H7 (cell line): ENCODE data around the gene CYP1A1. TPM values are rescaled to one million over a fixed set of nuclear protein-coding genes. Genes with fewer than 3 reads are reported as not detected.
A peak's percentile ranks its signal among the peaks of the same experiment; 100 is the strongest.

Experiments
- DNase-seq: peaks from one replicate; pipeline ENCODE4 v3.0.0; 2012
- H3K27me3 ChIP-seq: 2 replicates; pipeline ENCODE4 v1.6.0; 2011; ENCODE audit warnings: mild to moderate bottlenecking, low read length; ENCODE audit not compliant: control insufficient read depth, insufficient read depth
- H3K36me3 ChIP-seq: replicated peaks from 2 replicates; pipeline ENCODE4 v1.5.1; 2011; ENCODE audit warnings: low read length; ENCODE audit not compliant: control insufficient read depth, insufficient read depth
- H3K4me3 ChIP-seq: 2 replicates; pipeline ENCODE4 v1.5.1; 2011; ENCODE audit warnings: low read depth, mild to moderate bottlenecking, control low read depth, low read length, moderate library complexity; ENCODE audit not compliant: insufficient read depth
- total RNA-seq: library from RNA; depleted of rRNA; stranded (reverse); fragments of >200 nt; shearing (Covaris generic); gene quantifications from 2 replicates; pipeline ENCODE4 v1.2.3, GENCODE V29; 2014; rRNA removed

CYP1A1 gene
- 0.45 and 0.78 TPM in 2 replicates for total RNA-seq

DNA sequence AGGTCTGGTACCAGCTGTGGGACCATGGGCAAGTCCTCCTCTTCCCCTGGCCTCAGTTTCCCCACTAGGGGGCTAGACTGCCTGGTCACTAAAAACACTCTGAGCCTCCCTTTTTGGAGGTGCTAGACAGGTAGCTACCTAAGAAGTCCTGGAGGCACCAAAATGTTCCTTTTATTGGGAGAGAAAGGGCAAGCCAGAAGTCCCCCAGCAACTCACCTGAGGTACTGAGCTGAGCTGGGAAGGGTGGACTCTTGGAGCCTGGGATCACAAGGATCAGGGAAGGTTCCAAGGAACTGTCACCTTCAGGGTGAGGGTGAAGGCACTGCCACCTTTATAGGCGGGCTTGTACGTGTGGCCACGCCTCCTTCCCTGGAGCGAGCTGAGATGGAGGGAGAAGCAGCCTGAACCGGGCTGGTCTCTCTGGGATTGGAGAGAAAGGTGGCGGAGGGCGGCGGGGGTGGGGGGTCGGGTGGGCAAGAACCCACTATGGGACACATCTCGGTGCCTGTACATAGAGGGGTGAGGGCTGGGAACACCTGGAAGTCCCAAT is at the start of gene CYP1A1:
TSS of gene CYP1A1 (minus strand) at position 304 of the 550 bp plus-strand sequence. CDS start 2,431 bp downstream, outside the sequence.
- H3K36me3 ChIP-seq, result no peaks in the 10 kb centered on the region
- DNase-seq, result peak; percentile 75
- H3K4me3 ChIP-seq, result peak within 1 kb of the TSS; percentile 61
- H3K27me3 ChIP-seq, result peaks cover 30% of the 10 kb centered on the region

DNA sequence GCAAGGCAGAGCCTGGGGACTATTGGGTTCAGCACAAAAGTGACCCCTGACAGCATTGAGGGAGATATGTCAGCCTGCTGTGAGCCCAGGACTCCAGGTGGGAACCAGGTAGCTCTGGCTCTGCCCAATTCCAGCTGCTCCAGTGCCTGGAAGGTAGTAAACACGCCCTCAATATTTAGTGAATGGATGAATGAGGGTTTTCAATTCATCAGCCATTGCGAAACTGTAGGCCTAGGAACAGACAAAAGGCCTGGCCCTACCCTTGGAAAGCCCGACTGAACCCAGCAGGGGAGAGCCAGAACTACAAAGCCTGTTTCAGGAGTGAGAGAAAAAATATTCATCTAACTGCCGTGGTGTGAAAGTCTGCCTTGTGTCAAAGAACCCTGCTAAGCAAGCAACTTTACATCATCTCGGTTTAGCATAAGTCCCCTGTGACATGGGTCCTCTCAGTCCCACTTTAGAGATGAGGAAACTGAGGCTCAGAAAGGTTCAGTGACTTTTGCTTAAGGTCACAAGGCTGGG is 48.5 kb upstream of the CYP1A1 start:
- DNase-seq, result peak; percentile 79

DNA sequence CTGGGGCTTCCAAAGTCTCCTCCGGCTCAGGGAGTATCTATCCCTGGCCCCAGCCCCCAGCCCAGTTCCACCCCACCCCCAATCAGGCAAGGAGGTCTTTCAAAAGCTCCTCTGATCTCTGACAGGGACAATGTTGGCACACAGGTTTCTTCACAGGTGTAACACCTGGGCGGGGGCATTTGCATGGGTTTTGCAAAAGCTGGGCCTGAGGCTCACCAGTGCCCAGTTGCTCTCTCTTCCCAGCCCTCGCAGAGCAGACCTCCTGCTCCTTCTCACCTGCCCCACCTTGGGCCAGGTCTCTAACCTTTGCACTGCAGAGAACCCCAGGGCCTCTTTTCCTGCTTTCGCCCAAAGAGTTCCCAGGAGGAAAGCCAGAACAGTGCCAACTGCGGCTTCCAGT is 48.0 kb upstream of the CYP1A1 start:
- Histone ChIP-seq H3K4me3 (no peak overlapping the region), H3K27me3 (no peaks in the 10 kb centered on the region; the same call in 1 of the 2 replicates), H3K36me3 (no peaks in the 10 kb centered on the region)
- no peak for DNase-seq

More for the DNA sequence above, 48.5 kb upstream of the CYP1A1 start:
- no peaks in the 10 kb centered on the region for H3K36me3 ChIP-seq
- H3K4me3 ChIP-seq, result no peak overlapping the region
- H3K27me3 ChIP-seq, result no peaks in the 10 kb centered on the region; the same call in 1 of the 2 replicates

GRCh38 chr15:74770211-74770903 is 45.0 kb upstream of the CYP1A1 start:
- H3K36me3 ChIP-seq, result no peaks in the 10 kb centered on the region

DNA sequence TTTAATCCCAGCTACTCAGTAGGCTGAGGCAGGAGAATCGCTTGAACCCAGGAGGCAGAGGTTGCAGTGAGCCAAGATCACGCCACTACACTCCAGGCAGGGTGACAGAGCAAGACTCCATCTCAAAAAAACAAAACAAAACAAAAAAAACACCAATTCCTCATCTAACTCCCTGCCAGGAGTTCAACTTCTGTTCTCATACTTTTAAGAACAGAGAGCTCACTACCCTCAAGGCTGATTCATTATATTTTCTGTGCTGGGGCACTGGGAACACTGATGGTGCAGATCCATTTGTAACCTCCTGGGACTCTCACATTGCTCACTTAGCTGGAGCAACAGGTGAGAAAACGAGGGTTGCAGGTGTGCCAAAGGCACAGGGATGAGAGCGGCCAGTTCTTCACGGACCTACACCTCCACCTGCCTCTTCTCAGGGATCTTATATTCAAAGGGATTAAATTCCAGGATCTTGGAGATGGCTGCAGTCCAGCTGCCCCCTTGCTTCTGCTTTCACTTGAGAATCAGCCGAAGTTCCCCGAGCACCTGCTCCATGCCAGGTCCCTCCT is 44.2 kb upstream of the CYP1A1 start:
- no peak overlapping the region for H3K4me3 ChIP-seq
- no peaks in the 10 kb centered on the region for H3K36me3 ChIP-seq
- H3K27me3 ChIP-seq, result no peaks in the 10 kb centered on the region
- DNase-seq, result no peak

More at GRCh38 chr15:74770211-74770903, 45.0 kb upstream of the CYP1A1 start:
- Histone ChIP-seq H3K27me3 (no peaks in the 10 kb centered on the region; the same call in 1 of the 2 replicates), H3K4me3 (no peak overlapping the region)
- no peak for DNase-seq

- H3K27me3 ChIP-seq, result no peaks in the 10 kb centered on the region
- peak; percentile 91 for DNase-seq
- H3K4me3 ChIP-seq, result no peak overlapping the region
- no peaks in the 10 kb centered on the region for H3K36me3 ChIP-seq
Observed at GRCh38 chr15:74768771-74769342, 43.5 kb upstream of the CYP1A1 start.

DNA sequence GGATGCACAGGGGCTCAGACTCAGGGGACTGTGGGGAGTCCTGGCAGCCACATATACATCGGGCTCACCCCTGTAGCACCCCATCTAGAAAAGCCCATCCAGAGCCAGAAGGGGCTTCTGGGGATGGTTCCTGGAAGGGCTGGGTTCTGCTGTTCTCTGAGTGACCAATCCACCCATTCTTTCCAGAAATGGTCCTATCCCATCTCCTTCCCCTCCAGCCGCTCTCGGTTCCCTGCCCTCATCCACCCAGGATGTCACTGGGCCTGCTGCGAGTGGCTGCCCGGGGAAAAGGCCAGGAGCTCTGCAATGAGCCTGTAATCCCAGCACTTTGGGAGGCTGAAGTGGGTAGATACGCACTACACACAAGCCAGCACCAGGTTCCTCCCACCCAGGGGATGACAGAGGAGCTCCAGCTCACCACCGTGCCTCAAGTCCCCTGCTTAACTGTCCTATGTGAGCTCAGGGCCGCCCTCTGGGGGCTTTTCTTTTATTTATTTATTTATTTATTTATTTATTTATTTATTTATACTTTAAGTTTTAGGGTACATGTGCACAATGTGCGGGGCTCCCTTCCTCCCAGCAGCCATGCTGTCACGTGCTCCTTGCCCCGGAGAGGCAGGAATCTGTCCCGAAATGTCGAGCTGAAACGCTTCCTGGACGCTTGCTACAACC is 42.9 kb upstream of the CYP1A1 start:
- Histone ChIP-seq H3K27me3 (no peaks in the 10 kb centered on the region), H3K4me3 (no peak overlapping the region), H3K36me3 (no peaks in the 10 kb centered on the region)
- peak; percentile 69 for DNase-seq

DNA sequence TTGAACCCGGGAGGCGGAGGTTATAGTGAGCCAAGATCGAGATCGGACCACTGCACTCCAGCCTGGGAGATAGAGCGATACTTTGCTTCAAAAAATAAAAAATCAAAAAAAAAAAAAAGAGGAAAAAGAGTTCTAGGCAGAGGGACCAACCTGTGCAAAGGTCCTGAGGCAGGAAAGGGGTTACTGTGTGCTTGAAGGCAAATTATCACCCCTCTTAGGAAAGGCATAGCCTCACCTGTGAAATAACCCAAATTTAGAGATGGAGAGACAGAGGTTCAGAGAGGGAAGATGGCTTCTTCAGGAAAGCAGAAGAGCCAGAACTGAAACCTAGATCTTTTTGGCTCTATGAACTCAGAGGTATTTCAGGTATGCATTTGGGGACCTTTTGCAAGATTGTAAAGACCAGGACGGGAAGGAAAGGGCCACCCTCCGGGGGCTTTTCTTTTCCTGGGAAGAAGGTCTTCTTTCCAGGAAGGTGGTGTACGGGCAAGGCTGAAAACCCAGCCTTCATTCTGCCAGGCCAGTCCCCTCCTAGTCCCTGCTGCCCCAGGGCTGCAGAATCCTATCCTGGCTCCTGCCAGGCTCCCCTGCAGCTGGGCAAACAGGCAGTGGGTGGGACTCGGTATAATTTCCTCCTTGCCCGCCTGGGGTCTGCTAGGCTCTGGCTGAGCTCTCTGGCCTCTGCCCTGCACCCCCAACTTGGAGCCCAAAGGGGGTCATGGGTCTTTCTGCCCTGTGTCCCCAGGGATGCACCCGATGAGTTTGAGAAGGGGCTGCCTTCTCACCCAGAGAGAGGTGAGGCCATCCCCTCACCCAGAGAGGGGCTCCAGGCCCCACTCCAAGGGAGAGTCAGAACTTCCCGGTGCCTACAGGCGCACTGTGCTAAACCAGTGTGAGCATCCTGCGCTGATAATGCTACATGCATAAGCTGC is 42.1 kb upstream of the CYP1A1 start:
- no peaks in the 10 kb centered on the region for H3K27me3 ChIP-seq
- no peak overlapping the region for H3K4me3 ChIP-seq
- H3K36me3 ChIP-seq, result no peaks in the 10 kb centered on the region
- no peak for DNase-seq

- Histone ChIP-seq H3K27me3 (no peaks in the 10 kb centered on the region), H3K36me3 (no peaks in the 10 kb centered on the region), H3K4me3 (no peak overlapping the region)
- DNase-seq, result peak; percentile 40
Observed at GRCh38 chr15:74763416-74763815, 38.1 kb upstream of the CYP1A1 start.

- no peaks in the 10 kb centered on the region for H3K27me3 ChIP-seq
- no peaks in the 10 kb centered on the region for H3K36me3 ChIP-seq
- peak; percentile 62 for DNase-seq
- H3K4me3 ChIP-seq, result no peak overlapping the region
Observed at GRCh38 chr15:74762791-74763150, 37.4 kb upstream of the CYP1A1 start.

- DNase-seq, result no peak
- no peaks in the 10 kb centered on the region for H3K27me3 ChIP-seq
- H3K36me3 ChIP-seq, result no peaks in the 10 kb centered on the region
- H3K4me3 ChIP-seq, result no peak overlapping the region
Observed at GRCh38 chr15:74758736-74759135, 33.4 kb upstream of the CYP1A1 start.

DNA sequence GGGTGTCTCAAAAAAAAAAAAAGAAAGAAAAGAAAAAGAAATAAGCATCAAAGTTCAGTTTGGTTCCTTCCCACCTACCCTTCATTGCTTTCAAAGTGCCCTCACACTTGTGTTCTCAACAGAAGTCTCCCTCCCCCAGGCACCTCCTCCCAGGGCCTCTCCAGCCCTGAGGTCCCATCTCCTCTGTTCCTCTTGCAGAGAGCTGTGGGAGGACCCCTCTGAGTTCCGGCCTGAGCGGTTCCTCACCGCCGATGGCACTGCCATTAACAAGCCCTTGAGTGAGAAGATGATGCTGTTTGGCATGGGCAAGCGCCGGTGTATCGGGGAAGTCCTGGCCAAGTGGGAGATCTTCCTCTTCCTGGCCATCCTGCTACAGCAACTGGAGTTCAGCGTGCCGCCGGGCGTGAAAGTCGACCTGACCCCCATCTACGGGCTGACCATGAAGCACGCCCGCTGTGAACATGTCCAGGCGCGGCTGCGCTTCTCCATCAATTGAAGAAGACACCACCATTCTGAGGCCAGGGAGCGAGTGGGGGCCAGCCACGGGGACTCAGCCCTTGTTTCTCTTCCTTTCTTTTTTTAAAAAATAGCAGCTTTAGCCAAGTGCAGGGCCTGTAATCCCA is 29.4 kb upstream of the CYP1A1 start:
- Histone ChIP-seq H3K36me3 (no peaks in the 10 kb centered on the region), H3K4me3 (no peak overlapping the region), H3K27me3 (no peaks in the 10 kb centered on the region; the same call in 1 of the 2 replicates)
- no peak for DNase-seq

- Histone ChIP-seq H3K4me3 (no peak overlapping the region), H3K27me3 (no peaks in the 10 kb centered on the region; the same call in 1 of the 2 replicates), H3K36me3 (no peaks in the 10 kb centered on the region)
- DNase-seq, result no peak
Observed at GRCh38 chr15:74752531-74752930, 27.2 kb upstream of the CYP1A1 start.
